NCI-H82 treated with DMSO at 0.1 percent for 48 hours (cell line): ENCODE results near the gene ARMH4.

Experiments
- DNase-seq: peaks from one replicate; lab custom pipeline; 2025; ENCODE audit not compliant: unreplicated experiment; lab: John Stamatoyannopoulos, UW

The ARMH4 gene, protein sequence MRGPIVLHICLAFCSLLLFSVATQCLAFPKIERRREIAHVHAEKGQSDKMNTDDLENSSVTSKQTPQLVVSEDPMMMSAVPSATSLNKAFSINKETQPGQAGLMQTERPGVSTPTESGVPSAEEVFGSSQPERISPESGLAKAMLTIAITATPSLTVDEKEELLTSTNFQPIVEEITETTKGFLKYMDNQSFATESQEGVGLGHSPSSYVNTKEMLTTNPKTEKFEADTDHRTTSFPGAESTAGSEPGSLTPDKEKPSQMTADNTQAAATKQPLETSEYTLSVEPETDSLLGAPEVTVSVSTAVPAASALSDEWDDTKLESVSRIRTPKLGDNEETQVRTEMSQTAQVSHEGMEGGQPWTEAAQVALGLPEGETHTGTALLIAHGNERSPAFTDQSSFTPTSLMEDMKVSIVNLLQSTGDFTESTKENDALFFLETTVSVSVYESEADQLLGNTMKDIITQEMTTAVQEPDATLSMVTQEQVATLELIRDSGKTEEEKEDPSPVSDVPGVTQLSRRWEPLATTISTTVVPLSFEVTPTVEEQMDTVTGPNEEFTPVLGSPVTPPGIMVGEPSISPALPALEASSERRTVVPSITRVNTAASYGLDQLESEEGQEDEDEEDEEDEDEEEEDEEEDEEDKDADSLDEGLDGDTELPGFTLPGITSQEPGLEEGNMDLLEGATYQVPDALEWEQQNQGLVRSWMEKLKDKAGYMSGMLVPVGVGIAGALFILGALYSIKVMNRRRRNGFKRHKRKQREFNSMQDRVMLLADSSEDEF

GRCh38 chr14:58152014-58152857, at the start of gene ARMH4:
TSS of gene ARMH4 (minus strand) at chr14:58152213. CDS start at chr14:58139358, 12,855 bp downstream.
- peak; percentile 100 for DNase-seq

GRCh38 chr14:58200846-58201245, 48.8 kb upstream of the ARMH4 start:
- no peak for DNase-seq

DNA sequence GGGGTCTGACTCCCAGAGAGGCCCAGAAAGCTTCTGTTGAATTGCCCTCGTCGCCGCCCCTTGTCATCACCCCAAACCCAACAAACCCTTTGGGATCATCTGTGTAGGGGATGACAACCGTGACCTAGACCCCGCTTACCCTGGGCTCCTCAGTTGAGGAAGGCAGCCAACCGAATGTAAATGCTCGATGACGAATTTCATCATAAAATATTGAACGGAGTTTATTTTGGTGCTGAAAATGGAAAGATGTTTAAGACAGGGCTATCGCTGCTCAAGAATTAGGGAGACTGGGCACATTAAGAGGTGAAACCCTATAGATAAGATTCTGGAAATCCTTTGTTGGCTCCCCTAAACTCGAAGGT, 48.4 kb upstream of the ARMH4 start:
- no peak for DNase-seq

- DNase-seq = peak; percentile 99
Measured at GRCh38 chr14:58199726-58200479, 47.9 kb upstream of the ARMH4 start, which contains the start of gene ACTR10. TSS of gene ACTR10 (plus strand) at chr14:58200149. CDS start at chr14:58200218, 69 bp downstream.

- DNase-seq = no peak
Measured at GRCh38 chr14:58198086-58198485, 46.1 kb upstream of the ARMH4 start.

GRCh38 chr14:58196198-58196597, 44.2 kb upstream of the ARMH4 start:
- no peak for DNase-seq

DNA sequence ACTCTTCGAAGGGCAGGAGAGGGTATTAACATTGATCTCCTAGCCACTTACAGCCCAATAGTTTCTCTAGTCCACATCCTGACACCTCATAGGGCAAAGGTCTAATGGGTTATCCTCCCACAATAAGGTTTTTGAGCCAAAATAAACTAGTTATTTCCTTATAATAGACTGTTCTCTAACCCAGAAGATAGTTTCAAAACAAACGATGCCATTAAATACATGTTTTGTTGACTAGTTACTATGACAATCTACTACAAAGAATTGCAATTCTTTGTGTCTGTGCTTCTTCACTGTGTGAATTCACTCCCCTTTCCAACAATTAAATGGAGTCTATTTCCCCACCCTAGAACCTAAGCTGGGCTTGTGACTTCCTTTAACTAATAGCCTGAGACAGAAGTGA, 41.5 kb upstream of the ARMH4 start:
- DNase-seq = no peak

DNA sequence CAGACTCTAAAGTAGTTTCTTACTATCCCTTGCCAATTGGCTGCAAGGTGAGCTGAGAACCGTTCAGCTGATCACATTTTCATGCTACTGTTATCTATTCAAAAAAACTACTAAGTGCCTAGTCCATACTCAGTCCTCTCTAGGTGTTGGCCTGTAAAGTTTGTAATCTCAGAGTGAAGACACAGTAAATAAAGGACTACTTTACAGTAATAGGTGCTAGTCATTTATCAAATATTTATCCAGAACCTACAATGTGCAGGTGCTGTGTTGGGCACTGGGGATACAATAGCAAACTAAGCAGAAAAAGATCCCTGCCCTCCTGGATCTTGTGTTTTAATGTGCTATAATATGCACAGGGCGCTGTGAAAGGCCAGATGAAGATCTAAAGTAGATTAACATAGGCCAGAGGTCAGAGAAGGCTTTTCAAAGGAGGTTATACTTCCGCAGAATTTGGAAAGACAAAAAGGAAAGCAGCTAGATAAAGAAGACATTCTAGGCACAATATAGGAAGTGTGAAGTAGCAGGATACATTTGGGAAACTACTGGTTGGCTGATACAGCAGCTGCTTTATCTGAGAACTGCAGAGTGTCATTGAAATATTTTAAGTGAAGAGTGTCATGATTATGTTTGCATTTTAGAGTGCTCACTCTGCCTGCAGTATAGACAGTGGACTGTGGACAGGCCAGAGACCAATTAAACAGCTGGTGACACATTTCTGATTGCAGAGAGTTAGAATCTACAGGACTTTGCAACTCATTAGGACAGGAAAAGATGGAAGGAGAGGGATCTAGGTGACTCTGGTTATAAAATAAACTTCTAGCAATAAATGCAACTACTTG, 40.0 kb upstream of the ARMH4 start:
- peak; percentile 75 for DNase-seq

- DNase-seq = peak; percentile 97
Measured at GRCh38 chr14:58189176-58189575, 37.2 kb upstream of the ARMH4 start.

- no peak for DNase-seq
Measured at GRCh38 chr14:58177125-58177524, 25.1 kb upstream of the ARMH4 start.

DNA sequence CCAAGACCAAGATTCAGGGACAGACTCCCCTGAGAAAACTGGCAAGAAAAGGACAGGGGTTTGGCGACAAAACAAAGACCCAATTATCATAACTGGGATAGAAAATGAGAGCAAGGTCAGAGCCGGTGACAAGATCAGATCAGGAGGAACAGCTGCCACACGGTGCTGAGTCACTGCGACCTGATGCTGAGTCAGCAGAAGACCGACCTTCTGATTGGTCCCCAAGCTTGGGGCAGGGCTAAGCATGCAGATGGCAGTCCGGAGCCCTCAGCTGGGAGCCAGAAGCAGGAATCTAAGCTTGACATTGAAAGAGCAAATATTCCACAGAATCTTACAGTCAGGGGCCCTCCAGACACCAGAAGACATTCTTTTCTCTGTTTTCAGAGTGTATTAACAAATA, 19.1 kb upstream of the ARMH4 start:
- DNase-seq = peak; percentile 100

GRCh38 chr14:58167891-58168290, 15.9 kb upstream of the ARMH4 start:
- no peak for DNase-seq

DNA sequence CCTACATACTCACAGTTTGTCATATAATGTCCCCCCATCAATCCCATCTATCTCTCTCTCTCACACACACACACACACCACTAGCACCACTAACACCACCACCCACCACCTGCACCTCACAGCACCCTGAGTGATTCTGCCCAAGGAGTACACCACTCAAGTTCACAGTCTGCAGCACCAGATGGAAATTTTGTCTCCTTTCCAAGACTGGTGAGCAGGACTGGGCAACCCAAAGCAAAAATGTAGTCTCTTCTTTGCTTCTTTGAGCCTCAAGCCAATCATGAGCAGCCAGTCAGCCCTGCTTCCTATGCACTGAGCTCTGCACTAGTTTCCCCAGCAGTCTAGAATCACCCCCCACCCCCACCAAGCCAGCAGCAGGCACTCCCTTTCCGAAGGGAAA, 15.0 kb upstream of the ARMH4 start:
- no peak for DNase-seq

DNA sequence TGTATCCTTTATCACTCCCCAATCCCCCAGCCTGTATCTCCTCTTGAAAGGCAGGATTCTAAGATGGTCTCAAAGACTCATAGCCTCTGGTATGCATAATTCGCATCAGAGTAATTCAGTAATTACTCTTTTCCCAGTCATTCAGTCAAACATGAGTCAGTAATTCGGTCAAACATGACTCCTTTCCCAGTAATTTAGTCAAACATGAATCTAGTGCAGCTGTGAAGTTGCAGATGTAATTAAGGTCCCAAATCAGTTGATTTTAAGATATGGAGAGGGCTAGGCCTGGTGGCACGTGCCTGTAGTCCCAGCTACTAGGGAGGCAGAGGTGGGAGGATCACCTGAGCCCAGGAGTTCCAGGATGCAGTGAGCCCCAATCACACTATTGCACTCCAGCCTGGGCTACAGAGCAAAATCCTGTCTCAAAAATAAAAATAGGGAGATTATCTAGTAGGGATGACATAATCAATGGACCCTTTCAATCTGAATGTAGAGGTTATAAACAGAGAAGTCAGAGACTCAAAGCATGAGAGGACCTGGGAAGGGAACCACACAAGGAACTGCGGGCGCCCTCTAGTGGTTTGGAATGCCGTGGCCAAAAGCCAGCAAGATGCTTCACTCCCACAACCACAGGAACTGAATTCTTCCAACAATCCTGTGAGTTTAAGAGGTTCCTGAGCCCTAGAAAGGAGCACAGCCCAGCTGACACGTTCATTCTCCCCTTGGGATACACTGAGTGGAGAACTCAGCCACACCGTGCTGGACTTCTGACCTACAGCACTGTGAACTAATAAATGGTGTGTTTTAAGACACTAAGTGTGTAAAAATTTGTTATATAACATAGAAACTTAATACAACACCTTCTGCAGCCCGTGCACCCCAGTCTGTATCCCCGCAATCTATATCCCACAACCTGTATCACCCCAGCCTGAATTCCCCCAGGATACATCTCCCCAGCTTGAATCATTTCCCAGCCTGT, 14.3 kb upstream of the ARMH4 start:
- peak; percentile 99 for DNase-seq

DNA sequence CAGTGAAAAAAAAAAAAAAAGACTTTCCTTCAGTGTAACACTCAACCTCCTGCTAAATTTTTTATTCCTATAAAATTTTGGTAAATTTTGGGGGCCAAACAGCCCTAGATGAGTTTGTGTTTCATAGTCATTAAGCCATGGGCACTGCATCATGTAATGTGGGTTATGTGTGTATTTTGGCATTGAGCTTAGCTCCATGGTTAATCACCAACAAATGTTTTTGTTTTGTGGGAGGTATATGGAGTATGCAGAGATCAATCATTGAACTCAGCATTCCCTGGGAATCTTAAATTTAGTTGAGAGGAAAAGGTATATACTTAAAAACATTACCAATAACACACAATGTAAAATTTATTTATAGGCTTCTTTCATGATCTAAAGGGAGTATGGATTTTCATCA, 8.5 kb upstream of the ARMH4 start:
- no peak for DNase-seq

- no peak for DNase-seq
Measured at GRCh38 chr14:58151133-58152013, 640 bp downstream of the ARMH4 start.

GRCh38 chr14:58150243-58150805, 1.7 kb downstream of the ARMH4 start:
- DNase-seq = no peak
